Metanephros (tissue), 1 donor: ENCODE data around the gene ATP5ME. TPM values are rescaled to one million over a fixed set of nuclear protein-coding genes. Genes with fewer than 3 reads are reported as not detected.

Experiments used
- total RNA-seq: library from RNA; depleted of rRNA; stranded (reverse); fragments of >200 nt; gene quantifications from one replicate; pipeline ENCODE4 v1.2.3, GENCODE V29; 2014

ATP5ME gene
- 209 TPM for total RNA-seq

GRCh38 chr4:674172-675035 lies at the start of gene ATP5ME, which contains the start of gene MYL5:
TSS of gene ATP5ME (minus strand) at chr4:674276. CDS start at chr4:674247, 29 bp downstream.
TSS of gene MYL5 (plus strand) at chr4:674542. CDS start at chr4:678027, 3,485 bp downstream.

GRCh38 chr4:705278-706082 lies 31.4 kb upstream of the ATP5ME start, which contains the start of gene PCGF3:
TSS of gene PCGF3 (plus strand) at chr4:705832. CDS start at chr4:733681, 27,849 bp downstream.

GRCh38 chr4:688854-689681 lies 15.0 kb upstream of the ATP5ME start, which contains the start of gene SLC49A3:
TSS of gene SLC49A3 (minus strand) at chr4:689151. CDS start at chr4:689127, 24 bp downstream.

GRCh38 chr4:624705-625590 lies 49.1 kb downstream of the ATP5ME start, which contains the start of gene PDE6B:
TSS of gene PDE6B (plus strand) at chr4:625573. CDS start at chr4:625627, 54 bp downstream.

Other genes with a start within 250 kb of the ATP5ME start
- 33.1 TPM for gene ZNF721, start 175.1 kb downstream of the ATP5ME start, total RNA-seq
- gene PIGG, start 175.1 kb downstream of the ATP5ME start, total RNA-seq = 56.3 TPM
- gene TMEM271, start 98.0 kb downstream of the ATP5ME start, total RNA-seq = 0.06 TPM
- 29.0 TPM for gene PDE6B, start 48.7 kb downstream of the ATP5ME start, total RNA-seq
- gene MYL5, start 266 bp upstream of the ATP5ME start, total RNA-seq = 91.3 TPM
- gene SLC49A3, start 14.9 kb upstream of the ATP5ME start, total RNA-seq = 7.5 TPM
- gene PCGF3, start 31.6 kb upstream of the ATP5ME start, total RNA-seq = 63.6 TPM
- 2.6 TPM for gene CPLX1, start 151.9 kb upstream of the ATP5ME start, total RNA-seq